GM21447 (cell line): ENCODE data around the gene TSN.
"Not testable (repeated sequence)": the region's sequence is repeated elsewhere in the genome, so short reads cannot be mapped to it uniquely, and the experiment has no call there.

ENCODE experiments used
- ATAC-seq: cut with Tn5 transposase; IDR thresholded peaks from one replicate; pipeline ENCODE4 v1.9.1; 2021; ENCODE audit not compliant: unreplicated experiment

TSN gene

DNA sequence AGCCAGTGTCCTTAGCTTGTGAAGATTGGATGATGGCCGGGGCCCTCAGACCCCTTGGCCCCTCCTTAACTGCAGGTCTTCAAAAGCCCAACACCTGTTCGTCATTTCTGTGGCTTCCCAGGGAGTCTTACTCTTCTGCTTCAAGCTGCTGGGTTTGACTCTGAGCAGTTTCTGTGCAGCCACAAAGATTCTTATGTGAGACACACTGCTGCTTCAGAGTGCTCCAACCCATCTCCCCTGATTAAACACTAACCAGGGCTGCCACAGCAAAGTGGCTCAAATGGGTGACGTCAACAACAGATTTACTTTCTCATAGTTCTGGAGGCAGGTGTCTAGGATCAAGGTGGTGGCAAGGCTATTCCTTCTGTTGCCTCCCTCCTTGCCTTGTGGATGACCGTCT, 40.8 kb downstream of the TSN start:
- ATAC-seq = no peak

DNA sequence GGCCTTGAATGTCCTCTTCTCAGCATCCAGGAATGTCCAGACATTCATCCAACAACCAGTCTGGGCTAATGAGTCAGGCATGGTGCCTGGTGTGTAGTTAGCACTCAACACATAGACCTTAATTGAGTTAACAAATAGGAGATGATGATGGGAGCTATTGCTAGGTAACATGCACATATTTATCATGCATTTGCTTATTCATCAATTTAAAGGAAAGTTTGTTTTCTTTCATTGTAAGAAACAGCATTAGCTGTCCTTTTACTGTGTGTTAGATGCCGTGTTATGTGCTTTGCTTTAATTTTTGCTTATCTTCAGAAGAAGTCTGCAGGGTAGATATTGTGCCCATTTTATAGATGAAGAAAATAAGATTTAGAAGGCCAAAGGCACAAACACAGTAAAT, 43.2 kb downstream of the TSN start:
- ATAC-seq = no peak

DNA sequence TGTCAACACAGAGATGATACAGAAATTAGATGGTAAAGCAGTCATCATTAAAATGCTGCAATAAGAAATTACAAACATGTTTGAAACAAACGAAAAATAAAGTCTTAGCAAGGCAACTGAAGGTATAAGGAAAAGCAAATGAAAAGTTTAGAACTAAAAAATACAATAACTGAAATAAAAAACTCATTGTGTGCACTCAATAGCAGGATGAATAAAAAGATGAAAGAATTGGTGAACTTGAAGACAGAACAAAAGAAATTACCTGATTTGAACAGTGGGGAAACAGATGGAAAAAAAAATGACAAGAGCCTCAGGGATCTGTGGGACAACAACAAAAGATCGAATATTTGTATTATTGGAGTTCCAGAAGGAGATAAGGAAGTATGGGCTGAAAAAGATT, 46.5 kb downstream of the TSN start:
- no peak for ATAC-seq

DNA sequence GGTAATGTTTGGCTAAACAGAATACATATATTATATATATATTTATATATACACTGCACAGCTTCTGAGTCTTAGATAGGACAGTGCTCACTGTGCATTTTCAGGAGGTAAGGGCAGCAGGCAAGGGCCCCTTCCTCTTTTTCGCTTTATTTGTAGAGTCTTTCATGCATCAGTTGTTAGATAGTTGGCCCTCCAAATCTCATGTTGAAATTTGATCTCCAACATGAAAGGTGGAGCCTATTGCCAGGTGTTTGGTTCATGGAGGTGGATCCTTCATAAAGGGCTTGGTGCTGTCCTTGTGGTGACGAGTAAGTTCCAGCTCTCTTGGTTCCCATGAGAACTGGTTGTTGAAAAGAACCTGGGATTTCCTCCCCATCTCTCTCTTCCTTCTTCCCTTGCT, 48.1 kb downstream of the TSN start:
- ATAC-seq = no peak

DNA sequence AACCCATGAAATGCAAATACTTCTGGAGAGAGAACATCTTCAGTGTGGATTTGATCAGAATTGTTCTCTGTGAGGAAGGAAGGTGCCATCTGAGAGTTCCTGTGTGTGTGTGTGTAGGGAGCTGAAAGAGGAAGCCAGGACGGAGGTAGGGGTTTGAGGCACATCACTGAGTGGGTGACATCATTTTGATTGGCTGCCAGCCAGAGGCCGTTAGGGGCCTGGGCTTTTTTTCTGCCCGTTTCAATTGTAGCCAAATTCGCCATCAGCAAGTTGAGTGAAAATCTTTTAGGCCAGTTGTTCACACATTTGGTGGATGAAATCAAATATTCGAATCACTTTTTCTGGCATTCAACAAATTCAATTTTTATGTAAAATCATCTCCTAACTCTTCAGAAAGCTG, 48.9 kb downstream of the TSN start:
- ATAC-seq = peak; percentile 84

DNA sequence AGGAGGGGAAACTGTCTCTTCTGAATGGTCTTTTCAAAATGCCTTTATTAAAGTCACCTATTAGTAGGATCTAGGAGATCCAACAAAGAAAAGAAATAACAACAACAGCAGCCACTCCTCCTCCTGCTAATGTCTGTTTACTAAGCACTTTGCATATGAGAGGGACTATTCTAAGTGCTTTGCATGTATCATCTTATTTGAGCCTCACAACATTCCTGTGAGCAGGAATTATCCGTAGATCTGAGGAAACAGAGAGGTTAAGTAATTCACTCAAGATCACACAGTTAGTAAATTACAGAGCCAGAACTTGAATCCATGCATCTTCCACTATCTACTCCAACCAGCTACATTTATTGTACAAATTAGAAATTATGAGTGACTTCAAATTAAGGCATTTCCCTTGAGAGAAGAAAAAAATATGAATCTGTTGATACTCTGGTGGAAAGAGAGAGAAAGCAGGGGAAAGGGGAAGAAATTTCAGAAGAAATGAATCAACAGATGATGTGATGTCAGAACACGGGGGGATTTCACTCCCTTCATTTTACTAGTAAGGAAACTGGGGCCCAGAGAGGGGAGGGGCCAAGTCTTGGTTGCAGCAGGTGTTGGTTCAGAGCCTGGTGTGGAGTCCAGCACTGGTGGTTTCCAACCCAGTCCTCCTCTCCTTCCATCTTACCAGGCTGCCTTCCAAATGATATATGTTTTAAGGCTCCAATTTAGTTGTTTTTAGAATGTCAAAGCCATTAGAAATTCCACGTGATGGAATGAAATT, 49.7 kb downstream of the TSN start:
- ATAC-seq = no peak

DNA sequence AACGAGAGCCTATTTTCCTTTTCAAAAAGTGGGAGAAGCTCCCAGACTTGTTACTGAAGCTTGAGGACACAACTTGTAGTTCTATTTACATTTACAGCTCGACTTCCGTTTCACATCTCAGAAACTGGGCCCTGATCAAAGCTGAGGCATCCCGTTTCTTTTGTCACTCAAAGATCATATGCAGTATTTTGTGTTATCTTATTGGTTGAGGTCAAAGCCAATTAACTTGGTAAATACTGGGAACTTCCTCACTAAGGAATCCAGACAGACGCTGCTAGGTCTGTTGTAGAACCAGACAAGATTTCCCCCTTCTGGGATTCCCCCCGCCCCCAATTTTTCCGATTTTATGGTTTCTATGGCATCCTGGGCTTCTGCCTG, 50.3 kb downstream of the TSN start:
- no peak for ATAC-seq

DNA sequence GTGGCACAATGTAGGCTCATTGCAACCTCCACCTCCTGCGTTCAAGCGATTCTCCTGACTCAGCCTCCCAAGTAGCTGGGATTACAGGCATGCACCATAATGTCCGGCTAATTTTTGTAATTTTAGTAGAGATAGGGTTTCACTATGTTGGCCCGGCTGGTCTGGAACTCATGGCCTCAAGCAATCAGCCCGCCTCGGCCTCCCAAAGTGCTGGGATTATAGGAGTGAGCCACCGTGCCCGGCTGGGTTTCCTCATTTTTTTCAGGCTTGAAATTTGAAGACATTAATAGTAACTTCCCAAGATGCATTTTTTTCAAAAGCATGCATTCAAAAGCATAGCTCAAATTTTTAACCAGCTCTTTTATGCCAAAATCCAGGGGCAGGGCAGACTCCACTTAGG, 52.3 kb downstream of the TSN start:
- not testable (repeated sequence) for ATAC-seq

DNA sequence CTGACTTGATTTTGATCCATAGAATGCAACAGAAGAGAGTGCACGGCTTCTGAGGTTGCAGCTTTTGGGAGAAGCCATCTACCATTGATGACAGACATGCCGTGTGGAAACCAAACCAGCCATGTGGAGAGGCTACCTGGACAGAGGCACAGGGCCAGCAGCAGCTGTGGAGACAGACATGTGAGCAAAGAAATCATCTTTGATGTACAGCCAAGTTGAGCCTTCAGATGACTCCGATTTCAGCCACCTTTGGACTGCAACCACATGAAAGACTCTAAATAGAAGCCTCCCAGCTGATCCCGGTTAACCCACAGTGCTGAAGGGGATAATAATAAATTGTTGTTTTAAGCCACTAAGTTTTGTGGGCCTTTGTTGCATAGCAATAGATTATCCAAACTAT, 54.2 kb downstream of the TSN start:
- no peak for ATAC-seq

DNA sequence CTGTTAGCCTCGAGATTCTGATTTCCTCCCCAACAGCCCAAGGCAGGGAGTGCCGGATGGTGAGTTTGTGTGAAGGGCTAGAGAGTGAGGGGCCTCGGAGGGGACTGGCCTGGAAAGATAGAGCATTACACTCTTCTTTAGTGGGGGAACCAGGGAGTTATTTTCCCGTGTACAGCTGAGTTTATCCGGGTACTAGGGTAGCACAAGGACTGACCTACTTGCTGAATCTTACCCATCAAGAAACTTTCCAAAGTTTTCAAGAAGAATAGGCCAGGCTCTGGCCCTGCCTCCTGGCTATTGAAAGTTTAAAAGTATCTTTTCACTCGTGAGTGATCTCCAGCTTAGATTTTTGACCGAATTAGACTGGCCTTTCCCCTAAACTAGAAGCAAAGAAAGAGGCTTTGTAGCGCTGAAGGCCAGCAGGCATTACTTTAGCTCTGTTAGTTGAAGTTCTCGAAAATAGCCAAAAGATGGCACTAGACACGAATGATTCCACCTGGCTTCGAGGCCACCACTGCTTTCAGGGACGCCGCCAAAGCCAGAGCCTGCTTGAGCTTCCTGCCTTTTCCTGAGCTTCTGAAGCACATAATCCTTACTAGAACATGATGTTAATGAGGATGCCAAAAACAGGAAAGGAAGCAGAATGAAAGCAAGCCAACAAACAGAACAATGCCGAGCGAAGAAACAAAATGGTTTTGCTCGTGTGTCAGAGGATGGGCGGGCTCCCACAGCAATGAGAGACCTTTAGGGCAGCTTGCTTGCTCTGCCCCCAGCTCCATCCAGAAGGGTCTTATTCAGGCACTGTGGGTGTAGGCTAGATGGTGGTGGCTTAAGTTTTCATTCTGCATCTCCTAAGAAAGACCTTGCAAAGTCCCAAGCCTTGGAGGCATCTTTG, 55.8 kb downstream of the TSN start:
- ATAC-seq = peak; percentile 81

DNA sequence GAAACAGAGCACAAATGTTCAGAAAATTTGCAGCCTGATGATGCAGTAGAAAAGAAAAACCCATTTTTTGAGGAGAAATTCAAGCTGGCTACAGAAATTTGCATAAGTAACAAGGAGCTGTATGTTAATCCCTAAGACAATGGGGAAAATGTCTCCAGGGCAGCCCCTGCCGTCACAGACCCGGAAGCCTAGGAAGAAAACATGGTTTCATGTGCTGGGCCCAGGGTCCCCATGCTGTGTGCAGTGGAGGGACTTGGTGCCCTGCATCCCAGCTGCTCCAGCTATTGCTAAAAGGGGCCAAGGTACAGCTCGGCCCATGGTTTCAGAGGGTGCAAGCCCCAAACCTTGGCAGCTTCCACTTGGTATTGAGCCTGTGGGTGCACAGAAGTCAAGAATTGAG, 57.6 kb downstream of the TSN start:
- not testable (repeated sequence) for ATAC-seq

DNA sequence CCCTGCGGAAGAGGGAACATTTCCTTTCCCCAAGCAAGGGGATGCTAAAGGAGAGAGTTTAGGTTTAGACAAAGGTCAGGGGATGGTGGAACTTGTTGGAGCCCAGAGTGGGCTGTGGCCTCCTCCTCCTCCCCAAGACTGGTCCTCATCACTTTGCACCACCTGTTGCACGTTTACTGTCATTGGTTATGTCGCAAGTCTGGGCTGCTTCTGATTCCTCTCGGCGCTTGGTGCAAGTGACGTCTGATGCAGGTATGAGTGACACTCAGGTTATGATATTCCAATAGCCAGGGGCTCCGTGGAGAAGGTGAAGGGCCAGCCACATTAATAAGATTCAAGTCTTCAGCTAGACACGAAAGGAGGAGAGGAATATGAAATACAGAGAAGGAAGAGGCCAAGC, 59.8 kb downstream of the TSN start:
- ATAC-seq = no peak

DNA sequence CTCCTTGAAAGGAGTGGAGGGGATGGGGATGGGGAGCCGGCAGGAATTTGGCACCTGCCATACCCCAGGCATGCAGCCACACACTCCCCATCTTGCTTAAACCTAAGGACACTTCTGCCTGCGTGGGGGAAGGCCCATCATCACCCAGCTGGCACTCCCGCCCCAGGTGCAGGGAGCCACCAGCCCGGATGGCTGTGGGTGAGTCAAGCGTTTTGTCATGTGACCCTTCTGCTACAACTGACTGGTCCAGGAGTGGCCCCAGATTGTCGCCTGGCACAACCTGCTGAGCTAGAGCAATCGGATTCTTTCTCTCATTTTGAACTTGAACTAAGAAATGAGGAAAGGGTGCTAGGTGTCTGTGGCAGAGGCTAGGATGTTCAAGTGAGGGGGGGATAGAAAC, 61.3 kb downstream of the TSN start:
- no peak for ATAC-seq

DNA sequence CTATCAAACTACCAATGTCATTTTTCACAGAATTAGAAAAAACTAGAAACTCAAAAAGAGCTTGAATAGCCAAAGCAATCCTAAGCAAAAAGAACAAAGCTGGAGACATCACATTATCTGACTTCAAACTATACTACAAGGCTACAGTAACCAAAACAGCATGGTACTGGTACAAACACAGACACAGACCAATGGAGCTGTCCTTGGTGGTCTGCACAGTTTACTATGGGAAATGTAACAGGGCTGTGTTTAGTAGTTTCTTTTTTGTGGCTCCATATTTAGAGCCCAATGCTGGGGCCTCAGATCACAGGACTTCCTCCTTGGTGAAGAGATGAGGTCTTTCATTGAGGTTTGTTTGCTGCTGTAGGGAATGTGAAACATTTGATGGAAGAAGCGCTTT, 61.9 kb downstream of the TSN start:
- not testable (repeated sequence) for ATAC-seq
